ENCODE data around the gene SLC2A4. TPM values are rescaled to one million over a fixed set of nuclear protein-coding genes. Genes with fewer than 3 reads are reported as not detected.

Gene SLC2A4
- total RNA-seq, 1 donor from 2014 or later = 0.07 TPM

GRCh38 chr17:7336240-7337175 lies 55.0 kb downstream of the SLC2A4 start, which contains the start of gene ACAP1:
TSS of gene ACAP1 (plus strand) at chr17:7336529. CDS start at chr17:7336735, 206 bp downstream.
- intact Hi-C loops (cut with micrococcal nuclease) = loop anchor here (2.0 to 10.0 kb wide), 2 partner anchors 14 to 348 kb away; partner anchors contain the start of genes TP53 and WRAP53

GRCh38 chr17:7337600-7337999 lies 56.1 kb downstream of the SLC2A4 start:
- intact Hi-C loops (cut with micrococcal nuclease) = loop anchor here (2.0 to 10.0 kb wide), 2 partner anchors 13 to 347 kb away; partner anchors contain the start of genes TP53 and WRAP53

Other genes starting within 250 kb of the SLC2A4 start
- gene SLC16A13, start 245.7 kb upstream of the SLC2A4 start, total RNA-seq = 19.5 and 19.9 TPM in 2 replicates
- 0.09 TPM in 2 replicates for gene SLC16A11, start 237.6 kb upstream of the SLC2A4 start, total RNA-seq
- not detected in 2 replicates for gene CLEC10A, start 201.5 kb upstream of the SLC2A4 start, total RNA-seq
- gene ASGR2, start 166.9 kb upstream of the SLC2A4 start, total RNA-seq = not detected in 2 replicates
- gene ASGR1, start 102.3 kb upstream of the SLC2A4 start, total RNA-seq = 0.91 and 1.8 TPM in 2 replicates
- 9.1 and 9.6 TPM in 2 replicates for gene DLG4, start 61.9 kb upstream of the SLC2A4 start, total RNA-seq
- 340 and 346 TPM in 2 replicates for gene ACADVL, start 61.8 kb upstream of the SLC2A4 start, total RNA-seq
- 46.4 and 51.1 TPM in 2 replicates for gene DVL2, start 47.2 kb upstream of the SLC2A4 start, total RNA-seq
- 53.4 and 55.1 TPM in 2 replicates for gene PHF23, start 42.3 kb upstream of the SLC2A4 start, total RNA-seq
- gene GABARAP, start 39.3 kb upstream of the SLC2A4 start, total RNA-seq = 223 and 242 TPM in 2 replicates
- gene CTDNEP1, start 30.0 kb upstream of the SLC2A4 start, total RNA-seq = 170 and 179 TPM in 2 replicates
- gene ELP5, start 29.5 kb upstream of the SLC2A4 start, total RNA-seq = 56.5 and 57.8 TPM in 2 replicates
- 0.32 and 0.39 TPM in 2 replicates for gene CLDN7, start 19.2 kb upstream of the SLC2A4 start, total RNA-seq
- 1.3 and 1.4 TPM in 2 replicates for gene YBX2, start 12.9 kb downstream of the SLC2A4 start, total RNA-seq
- 709 TPM in 2 replicates for gene EIF5A, start 25.9 kb downstream of the SLC2A4 start, total RNA-seq
- 78.5 and 83.2 TPM in 2 replicates for gene GPS2, start 33.6 kb downstream of the SLC2A4 start, total RNA-seq
- 38.5 and 44.1 TPM in 2 replicates for gene NEURL4, start 47.6 kb downstream of the SLC2A4 start, total RNA-seq
- 580 and 590 TPM in 2 replicates for gene ACAP1, start 54.8 kb downstream of the SLC2A4 start, total RNA-seq
- gene KCTD11, start 70.4 kb downstream of the SLC2A4 start, total RNA-seq = 8.2 TPM in 2 replicates
- not detected in 2 replicates for gene TMEM95, start 73.4 kb downstream of the SLC2A4 start, total RNA-seq
- 1.2 and 1.4 TPM in 2 replicates for gene TNK1, start 99.4 kb downstream of the SLC2A4 start, total RNA-seq
- 141 and 147 TPM in 2 replicates for gene PLSCR3, start 112.8 kb downstream of the SLC2A4 start, total RNA-seq
- gene TMEM256, start 122.4 kb downstream of the SLC2A4 start, total RNA-seq = 54.3 and 56.3 TPM in 2 replicates
- gene NLGN2, start 126.1 kb downstream of the SLC2A4 start, total RNA-seq = 1.2 TPM in 2 replicates
- not detected in 2 replicates for gene SPEM1, start 138.6 kb downstream of the SLC2A4 start, total RNA-seq
- not detected in 2 replicates for gene SPEM2, start 143.9 kb downstream of the SLC2A4 start, total RNA-seq
- gene SPEM3, start 147.1 kb downstream of the SLC2A4 start, total RNA-seq = not detected in 2 replicates
- gene TMEM102, start 153.7 kb downstream of the SLC2A4 start, total RNA-seq = 14.4 TPM in 2 replicates
- 5.6 and 5.8 TPM in 2 replicates for gene FGF11, start 157.8 kb downstream of the SLC2A4 start, total RNA-seq
- 11.0 and 11.4 TPM in 2 replicates for gene CHRNB1, start 163.3 kb downstream of the SLC2A4 start, total RNA-seq
- 21.6 and 22.3 TPM in 2 replicates for gene ZBTB4, start 197.9 kb downstream of the SLC2A4 start, total RNA-seq
- not detected in 2 replicates for gene SLC35G6, start 199.7 kb downstream of the SLC2A4 start, total RNA-seq
- gene POLR2A, start 202.6 kb downstream of the SLC2A4 start, total RNA-seq = 192 and 200 TPM in 2 replicates

Measured in T-helper 2 cell treated with Interferon-gamma antibody and Interleukin-4, amounts not matched to agents 100 ng/mL and 5 ng/mL, for 36 hours (primary cell).